GM12873 (cell line): ENCODE measurements around the gene PARP11.

Experiments
- TF ChIP-seq, protein P1 (sequence below): IDR thresholded peaks from 2 replicates; pipeline ENCODE4 v1.5.1; 2012; ENCODE audit warnings: low read depth, mild to moderate bottlenecking, moderate library complexity, low read length, control low read depth; ENCODE audit not compliant: insufficient read depth; ENCODE audit errors: missing control alignments

PARP11 gene

GRCh38 chr12:3841783-3842182, 31.4 kb downstream of the PARP11 start:
- TF ChIP-seq, protein P1, sequence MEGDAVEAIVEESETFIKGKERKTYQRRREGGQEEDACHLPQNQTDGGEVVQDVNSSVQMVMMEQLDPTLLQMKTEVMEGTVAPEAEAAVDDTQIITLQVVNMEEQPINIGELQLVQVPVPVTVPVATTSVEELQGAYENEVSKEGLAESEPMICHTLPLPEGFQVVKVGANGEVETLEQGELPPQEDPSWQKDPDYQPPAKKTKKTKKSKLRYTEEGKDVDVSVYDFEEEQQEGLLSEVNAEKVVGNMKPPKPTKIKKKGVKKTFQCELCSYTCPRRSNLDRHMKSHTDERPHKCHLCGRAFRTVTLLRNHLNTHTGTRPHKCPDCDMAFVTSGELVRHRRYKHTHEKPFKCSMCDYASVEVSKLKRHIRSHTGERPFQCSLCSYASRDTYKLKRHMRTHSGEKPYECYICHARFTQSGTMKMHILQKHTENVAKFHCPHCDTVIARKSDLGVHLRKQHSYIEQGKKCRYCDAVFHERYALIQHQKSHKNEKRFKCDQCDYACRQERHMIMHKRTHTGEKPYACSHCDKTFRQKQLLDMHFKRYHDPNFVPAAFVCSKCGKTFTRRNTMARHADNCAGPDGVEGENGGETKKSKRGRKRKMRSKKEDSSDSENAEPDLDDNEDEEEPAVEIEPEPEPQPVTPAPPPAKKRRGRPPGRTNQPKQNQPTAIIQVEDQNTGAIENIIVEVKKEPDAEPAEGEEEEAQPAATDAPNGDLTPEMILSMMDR: no peak

DNA sequence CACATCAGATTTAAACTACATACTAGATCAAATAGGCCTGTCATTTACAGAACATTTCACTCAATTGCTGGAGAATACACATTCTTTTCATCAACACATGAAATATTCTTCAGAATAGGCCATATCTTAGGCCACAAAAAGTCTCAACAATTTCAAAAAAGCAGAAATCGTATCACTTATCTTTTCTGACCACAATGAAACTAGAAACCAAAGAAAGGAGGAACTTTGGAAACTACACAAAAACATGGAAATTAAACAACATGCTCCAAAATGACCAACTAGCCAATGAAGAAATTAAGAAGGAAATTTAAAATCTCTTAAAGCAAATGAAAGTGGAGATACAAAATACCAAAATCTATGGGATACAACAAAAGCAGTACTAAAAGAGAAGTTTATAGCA, 35.1 kb downstream of the PARP11 start:
- TF ChIP-seq, protein P1: no peak

DNA sequence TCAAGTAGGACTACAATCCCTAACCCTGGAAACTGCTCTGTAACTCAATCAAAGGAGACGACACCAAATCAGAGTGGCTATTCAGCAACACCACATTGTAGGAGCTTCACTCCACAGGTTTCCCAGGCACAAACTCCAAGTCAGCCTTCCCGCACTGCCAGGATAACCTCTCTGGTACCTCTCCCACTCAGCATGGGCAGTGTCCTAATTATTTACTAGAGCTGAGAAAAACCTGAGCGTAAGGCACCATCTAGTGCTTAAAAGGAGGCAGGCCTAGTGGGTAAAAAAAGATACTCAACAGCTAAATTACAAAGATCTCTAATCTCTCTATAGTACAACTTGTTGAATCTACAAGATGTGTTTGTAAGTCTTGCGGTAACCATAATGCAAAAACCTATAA, 36.1 kb downstream of the PARP11 start:
- TF ChIP-seq, protein P1: peak; percentile 19

DNA sequence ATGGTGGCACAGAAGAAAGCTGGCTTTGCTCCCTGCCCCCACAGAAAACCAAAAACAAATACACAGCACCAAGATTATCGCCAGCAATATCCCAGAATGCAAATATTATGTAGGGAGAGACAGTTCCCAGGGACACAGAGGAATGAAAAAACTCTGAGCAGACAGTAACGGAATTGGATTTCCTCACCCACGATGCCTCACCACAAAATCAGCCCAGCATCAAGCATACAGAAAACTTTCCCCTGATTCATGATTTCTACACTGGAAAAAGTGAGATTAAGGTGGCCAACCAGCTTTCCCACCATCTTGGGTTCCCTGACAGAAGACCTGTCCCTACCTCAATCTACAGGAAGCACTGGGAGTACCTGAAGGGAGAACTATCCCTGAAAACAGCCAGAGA, 36.6 kb downstream of the PARP11 start:
- TF ChIP-seq, protein P1: no peak

- TF ChIP-seq, protein P1: no peak
These were observed 37.3 kb downstream of the PARP11 start for GRCh38 chr12:3835914-3836313.

- TF ChIP-seq, protein P1: no peak
These were observed 38.4 kb downstream of the PARP11 start for GRCh38 chr12:3834774-3835173.

GRCh38 chr12:3833670-3834310, 39.4 kb downstream of the PARP11 start:
- TF ChIP-seq, protein P1: no peak
